ENCODE measurements around the gene ZSCAN31.
"Not testable (repeated sequence)": the region's sequence is repeated elsewhere in the genome, so short reads cannot be mapped to it uniquely, and the experiment has no call there.

The ZSCAN31 gene

GRCh38 chr6:28317866-28318265 is 18.1 kb downstream of the ZSCAN31 start:
- not testable (repeated sequence) for DNase-seq (ENCODE audit: low read depth)

GRCh38 chr6:28315628-28316027 is 20.3 kb downstream of the ZSCAN31 start:
- DNase-seq (ENCODE audit: low read depth): no peak

GRCh38 chr6:28312939-28313338 is 23.0 kb downstream of the ZSCAN31 start:
- DNase-seq (ENCODE audit: low read depth): no peak

- DNase-seq (ENCODE audit: low read depth): no peak
These were observed 24.7 kb downstream of the ZSCAN31 start for GRCh38 chr6:28311139-28311823.

DNA sequence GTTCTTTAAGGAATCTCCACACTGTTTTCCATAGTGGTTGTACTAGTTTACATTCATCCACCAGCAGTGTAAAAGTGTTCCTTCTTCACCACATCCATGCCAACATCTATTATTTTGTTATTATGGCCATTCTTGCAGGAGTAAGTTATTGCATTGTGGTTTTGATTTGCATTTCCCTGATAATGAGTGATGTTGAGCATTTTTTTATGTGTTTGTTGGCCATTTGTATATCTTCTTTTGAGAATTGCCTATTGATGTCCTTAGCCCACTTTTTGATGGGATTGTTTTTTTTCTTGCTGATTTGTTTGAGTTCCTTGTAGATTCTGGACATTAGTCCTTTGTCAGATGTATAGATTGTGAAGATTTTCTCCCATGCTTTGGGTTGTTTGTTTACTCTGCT is 29.6 kb downstream of the ZSCAN31 start:
- DNase-seq (ENCODE audit: low read depth): not testable (repeated sequence)

DNA sequence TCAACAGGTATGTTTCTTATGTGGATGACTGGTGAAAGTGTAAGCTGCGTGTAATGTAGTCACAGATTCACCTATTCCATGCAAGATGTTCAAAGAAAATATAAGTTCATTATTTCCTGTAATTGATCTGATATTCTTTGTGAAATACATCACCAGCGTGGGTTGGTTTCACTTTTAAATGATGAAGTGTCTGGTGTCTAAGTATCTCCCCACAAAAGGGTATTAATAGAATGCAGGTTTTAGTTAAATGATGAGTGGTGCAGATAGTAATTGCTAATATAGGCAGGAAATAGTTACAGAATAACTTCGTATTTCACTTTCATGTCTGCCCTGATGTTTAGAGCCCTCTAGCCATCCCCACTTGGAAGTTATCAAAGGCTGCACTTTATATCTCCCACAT is 32.4 kb downstream of the ZSCAN31 start:
- DNase-seq (ENCODE audit: low read depth): no peak

GRCh38 chr6:28296520-28297060 is 39.4 kb downstream of the ZSCAN31 start:
- DNase-seq (ENCODE audit: low read depth): no peak

DNA sequence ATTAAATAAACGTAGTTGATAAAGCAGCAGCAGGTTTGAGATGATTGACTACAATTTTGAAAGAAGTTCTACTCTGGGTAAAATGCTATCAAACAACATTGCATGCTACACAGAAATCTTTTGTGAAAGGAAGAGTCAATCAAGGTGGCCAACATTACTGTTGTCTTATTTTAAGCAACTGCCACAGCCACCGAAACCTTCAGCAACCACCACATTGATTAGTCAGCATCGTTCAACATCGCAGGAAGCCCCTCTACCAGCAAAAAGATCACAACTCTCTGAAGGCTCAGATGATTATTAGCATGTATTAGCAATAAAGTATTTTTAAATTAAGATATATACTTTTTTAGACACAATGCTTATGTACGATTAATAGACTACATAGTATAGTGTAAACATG is 40.6 kb downstream of the ZSCAN31 start:
- DNase-seq (ENCODE audit: low read depth): no peak

- no peak for DNase-seq (ENCODE audit: low read depth)
These were observed 44.4 kb downstream of the ZSCAN31 start for GRCh38 chr6:28291573-28291972.

GRCh38 chr6:28282926-28283325 is 53.0 kb downstream of the ZSCAN31 start:
- DNase-seq (ENCODE audit: low read depth): no peak

DNA sequence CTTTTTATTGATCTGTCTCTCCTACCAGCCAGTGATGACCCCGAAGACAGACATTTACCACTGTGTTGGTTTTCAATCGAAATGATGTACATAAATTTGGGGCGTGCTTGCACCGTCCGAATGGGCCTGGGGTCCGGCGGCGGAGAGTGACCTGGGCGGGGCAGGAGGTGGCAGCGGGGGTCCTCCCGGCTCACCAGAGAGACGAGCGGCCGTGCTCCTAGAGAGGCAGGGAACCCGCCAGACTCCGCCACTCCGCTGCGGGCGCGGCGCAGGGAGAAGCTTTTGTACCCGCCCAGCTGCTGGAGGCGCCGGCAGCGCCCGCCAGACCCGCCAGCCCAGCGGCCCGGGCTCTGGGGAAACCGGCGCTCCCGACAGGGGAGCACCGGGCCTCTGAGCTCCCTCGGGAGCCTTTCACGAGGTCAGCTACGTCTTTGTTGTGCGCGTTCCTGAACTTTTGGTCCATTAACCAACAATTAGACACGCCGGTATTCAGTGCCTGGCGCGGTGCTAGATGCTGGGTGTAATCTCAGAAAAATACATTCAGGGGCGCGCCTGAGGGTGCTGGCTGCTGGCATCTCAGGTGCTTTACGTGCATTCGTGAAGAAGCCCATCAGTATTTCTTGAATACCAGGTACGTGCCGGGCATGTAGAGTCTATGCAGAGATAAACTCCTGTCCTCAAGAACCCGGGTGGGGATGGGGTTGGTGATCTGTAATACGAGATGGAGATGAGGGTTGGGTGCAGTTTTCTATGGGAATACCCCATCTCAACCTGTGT is 54.5 kb downstream of the ZSCAN31 start, which contains the start of gene PGBD1:
Gene PGBD1 (plus strand): TSS at position 285 of the 777 bp plus-strand sequence. CDS start 2,242 bp downstream, outside the sequence.
- peak; percentile 10 for DNase-seq (ENCODE audit: low read depth)

- no peak for DNase-seq (ENCODE audit: low read depth)
These were observed 55.2 kb downstream of the ZSCAN31 start for GRCh38 chr6:28280595-28281287.

DNA sequence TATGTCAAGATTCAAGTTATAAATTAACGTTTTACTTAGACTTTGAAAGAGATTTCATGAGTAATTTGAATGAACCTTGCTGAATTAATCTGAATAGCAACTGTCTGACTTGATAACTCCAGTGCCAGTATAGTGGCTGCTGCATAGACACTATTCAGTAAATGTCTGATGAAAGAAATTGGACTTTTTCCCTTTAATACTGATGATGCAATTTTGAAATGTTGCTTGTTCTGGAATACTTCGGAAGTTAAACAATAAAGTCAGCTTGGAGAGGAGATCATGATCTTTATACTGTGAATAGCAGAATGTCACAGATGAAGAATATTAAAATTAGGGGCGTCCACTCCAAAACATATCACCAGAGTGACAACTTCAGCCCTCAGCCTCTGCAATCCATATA is 58.2 kb downstream of the ZSCAN31 start:
- no peak for DNase-seq (ENCODE audit: low read depth)

- DNase-seq (ENCODE audit: low read depth): no peak
These were observed 61.1 kb downstream of the ZSCAN31 start for GRCh38 chr6:28274888-28275287.

Measured in T follicular helper cell (primary cell).